ENCODE measurements around the gene NELL2. TPM values are rescaled to one million over a fixed set of nuclear protein-coding genes. Genes with fewer than 3 reads are reported as not detected.

The NELL2 gene
- total and polyA plus RNA-seq, 2 donors (not counting 1 experiment from before 2014, with no cell fraction given) = 0.17 TPM; not detected in 1

DNA sequence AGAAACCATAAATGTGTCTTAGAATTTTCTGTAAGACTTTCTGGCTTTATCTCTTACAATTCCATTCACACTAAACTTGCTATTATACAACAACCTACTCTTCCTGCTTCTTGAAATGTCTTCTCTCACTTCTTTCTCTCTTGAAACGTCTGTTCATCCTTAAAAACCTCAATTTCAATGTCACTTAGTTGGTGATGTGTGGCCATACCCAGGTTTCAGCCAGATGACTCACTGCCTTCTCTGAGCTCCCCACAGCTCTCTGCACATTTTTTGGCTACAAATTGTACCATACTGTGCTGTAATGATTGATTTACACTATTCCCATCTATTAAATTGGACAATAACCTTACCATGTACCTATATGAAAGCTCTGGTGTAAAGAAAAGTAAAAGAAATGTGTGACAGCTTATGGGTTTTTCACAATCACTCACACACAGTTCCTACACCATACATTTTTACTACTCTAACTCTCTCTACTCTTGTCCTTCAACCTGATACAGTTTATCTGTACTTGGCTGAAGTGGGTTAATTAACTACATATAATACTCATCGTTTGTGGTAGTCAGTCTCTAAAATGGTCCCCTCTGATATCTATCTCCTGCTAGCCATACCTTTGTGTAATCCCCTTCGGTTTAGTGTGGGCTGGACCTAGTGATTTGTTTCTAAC is 222.1 kb downstream of the NELL2 start:
- no peaks in the 10 kb centered on the region for H3K4me1 ChIP-seq (ENCODE audit: control insufficient read depth, extremely low read depth, insufficient read depth, low read length)
- H3K4me3 ChIP-seq (replicated peaks in 1 of 4; ENCODE audit: control extremely low read depth in 1 of 4, insufficient read depth in 1 of 4, low read depth in 3 of 4, low read length in 4 of 4) = no peak overlapping the region
- no peak overlapping the region for H3K27ac ChIP-seq (ENCODE audit: insufficient read depth, low read length)
- no peaks in the 10 kb centered on the region for H3K79me2 ChIP-seq (ENCODE audit: control insufficient read depth, insufficient read depth, low read length)
- TF ChIP-seq EZH2 (IDR thresholded peaks at IDR 0.05; ENCODE audit: low read length, missing control alignments) = no peak
- TF ChIP-seq, protein P1, sequence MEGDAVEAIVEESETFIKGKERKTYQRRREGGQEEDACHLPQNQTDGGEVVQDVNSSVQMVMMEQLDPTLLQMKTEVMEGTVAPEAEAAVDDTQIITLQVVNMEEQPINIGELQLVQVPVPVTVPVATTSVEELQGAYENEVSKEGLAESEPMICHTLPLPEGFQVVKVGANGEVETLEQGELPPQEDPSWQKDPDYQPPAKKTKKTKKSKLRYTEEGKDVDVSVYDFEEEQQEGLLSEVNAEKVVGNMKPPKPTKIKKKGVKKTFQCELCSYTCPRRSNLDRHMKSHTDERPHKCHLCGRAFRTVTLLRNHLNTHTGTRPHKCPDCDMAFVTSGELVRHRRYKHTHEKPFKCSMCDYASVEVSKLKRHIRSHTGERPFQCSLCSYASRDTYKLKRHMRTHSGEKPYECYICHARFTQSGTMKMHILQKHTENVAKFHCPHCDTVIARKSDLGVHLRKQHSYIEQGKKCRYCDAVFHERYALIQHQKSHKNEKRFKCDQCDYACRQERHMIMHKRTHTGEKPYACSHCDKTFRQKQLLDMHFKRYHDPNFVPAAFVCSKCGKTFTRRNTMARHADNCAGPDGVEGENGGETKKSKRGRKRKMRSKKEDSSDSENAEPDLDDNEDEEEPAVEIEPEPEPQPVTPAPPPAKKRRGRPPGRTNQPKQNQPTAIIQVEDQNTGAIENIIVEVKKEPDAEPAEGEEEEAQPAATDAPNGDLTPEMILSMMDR (conservative IDR thresholded peaks at IDR 0.05 in 1 of 2, IDR thresholded peaks at IDR 0.05 in 1 of 2; ENCODE audit: low read depth in 1 of 2, low read length in 2 of 2) = no peak
- no peaks in the 10 kb centered on the region for H4K20me1 ChIP-seq (ENCODE audit: control insufficient read depth, extremely low read depth, insufficient read depth, low read length)
- H3K27me3 ChIP-seq (ENCODE audit: control insufficient read depth, insufficient read depth, low read length) = no peaks in the 10 kb centered on the region
- H3K4me2 ChIP-seq (ENCODE audit: extremely low read depth, insufficient read depth, low read length) = no peak overlapping the region
- H2AFZ ChIP-seq (ENCODE audit: low read length) = no peak overlapping the region
- no peak for DNase-seq (ENCODE audit: low read depth in 2 of 2)
- no peaks in the 10 kb centered on the region for H3K9me3 ChIP-seq (ENCODE audit: control insufficient read depth, insufficient read depth, low read depth, low read length)
- H3K9ac ChIP-seq (ENCODE audit: insufficient read depth, low read length) = no peak overlapping the region
- no peaks in the 10 kb centered on the region for H3K36me3 ChIP-seq (ENCODE audit: control insufficient read depth, insufficient read depth, low read length)

DNA sequence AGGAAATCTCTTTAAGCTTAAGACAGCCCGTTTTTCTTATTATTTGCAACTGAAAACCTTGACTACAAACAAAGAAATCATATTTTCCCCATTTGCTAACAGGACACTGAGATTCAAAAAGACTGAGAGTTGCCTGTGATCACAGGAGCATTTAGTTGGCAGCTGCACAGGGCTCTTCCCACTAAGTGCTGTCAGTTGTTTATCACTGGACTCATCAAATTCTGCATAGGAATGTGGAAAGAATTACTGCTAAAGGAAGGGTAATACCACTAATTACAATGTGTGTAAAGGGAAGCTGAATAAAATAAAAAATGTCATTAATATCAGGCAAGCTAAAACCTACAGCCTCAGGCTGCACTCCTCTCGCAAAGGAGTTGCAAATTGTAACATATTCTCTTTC is 226.4 kb downstream of the NELL2 start:
- Histone ChIP-seq H3K4me1 (ENCODE audit: control insufficient read depth, extremely low read depth, insufficient read depth, low read length) (no peaks in the 10 kb centered on the region), H4K20me1 (ENCODE audit: control insufficient read depth, extremely low read depth, insufficient read depth, low read length) (no peaks in the 10 kb centered on the region), H3K36me3 (ENCODE audit: control insufficient read depth, insufficient read depth, low read length) (no peaks in the 10 kb centered on the region), H3K4me2 (ENCODE audit: extremely low read depth, insufficient read depth, low read length) (no peak overlapping the region), H3K4me3 (replicated peaks in 1 of 4; ENCODE audit: control extremely low read depth in 1 of 4, insufficient read depth in 1 of 4, low read depth in 3 of 4, low read length in 4 of 4) (no peak overlapping the region), H3K27ac (ENCODE audit: insufficient read depth, low read length) (no peak overlapping the region), H3K9ac (ENCODE audit: insufficient read depth, low read length) (no peak overlapping the region), H3K9me3 (ENCODE audit: control insufficient read depth, insufficient read depth, low read depth, low read length) (no peaks in the 10 kb centered on the region), H3K27me3 (ENCODE audit: control insufficient read depth, insufficient read depth, low read length) (no peaks in the 10 kb centered on the region), H3K79me2 (ENCODE audit: control insufficient read depth, insufficient read depth, low read length) (no peaks in the 10 kb centered on the region), H2AFZ (ENCODE audit: low read length) (no peak overlapping the region)
- TF ChIP-seq, protein P1 (conservative IDR thresholded peaks at IDR 0.05 in 1 of 2, IDR thresholded peaks at IDR 0.05 in 1 of 2; ENCODE audit: low read depth in 1 of 2, low read length in 2 of 2) = no peak
- no peak for TF ChIP-seq EZH2 (IDR thresholded peaks at IDR 0.05; ENCODE audit: low read length, missing control alignments)
- DNase-seq (ENCODE audit: low read depth in 2 of 2) = no peak

DNA sequence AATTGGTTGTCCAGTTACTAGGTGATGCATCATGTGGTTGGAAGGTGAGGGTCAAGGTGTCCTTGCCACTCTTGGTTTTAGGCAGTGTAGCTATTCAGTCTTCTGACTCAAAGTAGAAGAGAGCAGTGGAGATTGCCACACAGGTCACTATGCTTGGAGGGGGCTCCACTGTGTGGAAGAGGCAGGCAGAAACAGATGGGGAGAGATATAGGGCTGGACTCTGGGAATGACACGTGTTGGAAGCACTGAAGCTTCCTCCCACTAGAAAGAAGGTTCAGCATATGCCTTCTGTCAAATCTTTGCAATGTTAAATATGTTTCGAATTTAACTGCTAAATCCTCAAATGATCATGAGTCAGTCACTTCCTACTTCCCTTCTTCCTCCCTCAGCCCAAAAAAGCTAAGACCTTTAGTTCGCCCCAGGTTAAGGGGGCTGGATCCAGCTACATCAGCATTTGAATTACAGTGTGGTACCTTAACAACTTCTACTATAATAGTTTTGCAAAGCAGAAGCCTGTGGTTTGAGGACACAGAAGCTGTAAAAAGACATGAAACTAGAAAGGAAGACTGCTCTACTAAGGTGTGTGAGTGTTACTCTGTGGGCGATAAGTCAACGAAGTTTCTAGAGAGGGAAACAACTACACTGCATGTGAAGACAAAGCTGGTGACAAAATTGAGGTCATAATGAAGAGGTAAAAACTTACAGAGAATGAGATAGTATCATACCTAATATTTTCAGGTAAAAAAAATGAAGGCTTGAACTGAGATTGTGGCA is 228.0 kb downstream of the NELL2 start:
- TF ChIP-seq, protein P1 (conservative IDR thresholded peaks at IDR 0.05 in 1 of 2, IDR thresholded peaks at IDR 0.05 in 1 of 2; ENCODE audit: low read depth in 1 of 2, low read length in 2 of 2) = no peak
- TF ChIP-seq EZH2 (IDR thresholded peaks at IDR 0.05; ENCODE audit: low read length, missing control alignments) = no peak
- no peak for DNase-seq (ENCODE audit: low read depth in 2 of 2)
- Histone ChIP-seq H4K20me1 (ENCODE audit: control insufficient read depth, extremely low read depth, insufficient read depth, low read length) (no peaks in the 10 kb centered on the region), H2AFZ (ENCODE audit: low read length) (no peak overlapping the region), H3K4me1 (ENCODE audit: control insufficient read depth, extremely low read depth, insufficient read depth, low read length) (no peaks in the 10 kb centered on the region), H3K27me3 (ENCODE audit: control insufficient read depth, insufficient read depth, low read length) (no peaks in the 10 kb centered on the region), H3K9me3 (ENCODE audit: control insufficient read depth, insufficient read depth, low read depth, low read length) (no peaks in the 10 kb centered on the region), H3K4me3 (replicated peaks in 1 of 4; ENCODE audit: control extremely low read depth in 1 of 4, insufficient read depth in 1 of 4, low read depth in 3 of 4, low read length in 4 of 4) (no peak overlapping the region), H3K9ac (ENCODE audit: insufficient read depth, low read length) (no peak overlapping the region), H3K27ac (ENCODE audit: insufficient read depth, low read length) (no peak overlapping the region), H3K36me3 (ENCODE audit: control insufficient read depth, insufficient read depth, low read length) (no peaks in the 10 kb centered on the region), H3K4me2 (ENCODE audit: extremely low read depth, insufficient read depth, low read length) (no peak overlapping the region), H3K79me2 (ENCODE audit: control insufficient read depth, insufficient read depth, low read length) (no peaks in the 10 kb centered on the region)
